NCI-H128 (cell line): ENCODE measurements around the gene AP5B1.

Experiments used
- DNase-seq: peaks from one replicate; lab custom pipeline; 2025; ENCODE audit not compliant: unreplicated experiment; lab: John Stamatoyannopoulos, UW

The AP5B1 gene

GRCh38 chr11:65786008-65786785 lies 5.4 kb upstream of the AP5B1 start:
- DNase-seq: no peak

DNA sequence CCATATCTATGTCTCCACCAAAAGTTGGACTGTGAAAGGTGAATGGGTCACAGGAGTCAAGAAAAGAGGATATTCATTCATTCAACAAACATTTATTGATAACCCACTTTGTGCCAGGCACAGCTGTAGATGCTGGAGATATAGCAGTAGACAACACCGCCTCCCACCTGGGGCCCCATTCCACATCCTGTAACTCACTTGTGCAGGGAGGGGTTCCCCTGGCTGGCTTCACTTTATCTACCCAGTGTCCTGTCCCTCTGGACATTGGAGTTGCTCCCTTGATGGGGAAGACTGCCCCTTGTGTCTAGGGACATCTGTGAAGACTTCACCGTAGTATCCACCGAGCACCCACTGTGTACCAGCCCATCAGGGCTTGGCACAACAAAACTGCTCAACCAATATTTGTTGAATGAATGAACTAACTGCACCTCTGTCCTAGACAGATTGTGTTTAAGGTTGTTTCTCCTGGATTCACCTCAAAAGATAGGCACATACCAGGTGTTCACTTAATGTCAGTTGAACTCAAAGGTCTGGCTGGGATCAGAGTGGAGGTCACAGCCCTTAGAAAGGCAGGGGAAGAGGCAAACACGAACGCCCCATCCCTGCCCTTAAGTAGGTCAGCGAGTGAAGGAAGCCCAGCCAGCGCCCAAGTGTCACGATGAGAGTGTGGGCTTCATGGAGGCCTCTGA lies 4.7 kb upstream of the AP5B1 start:
- DNase-seq: no peak

GRCh38 chr11:65782816-65783228 lies 2.0 kb upstream of the AP5B1 start:
- DNase-seq: no peak

GRCh38 chr11:65781962-65782815 lies 1.4 kb upstream of the AP5B1 start:
- no peak for DNase-seq

GRCh38 chr11:65781152-65781961 lies 581 bp upstream of the AP5B1 start:
- no peak for DNase-seq

DNA sequence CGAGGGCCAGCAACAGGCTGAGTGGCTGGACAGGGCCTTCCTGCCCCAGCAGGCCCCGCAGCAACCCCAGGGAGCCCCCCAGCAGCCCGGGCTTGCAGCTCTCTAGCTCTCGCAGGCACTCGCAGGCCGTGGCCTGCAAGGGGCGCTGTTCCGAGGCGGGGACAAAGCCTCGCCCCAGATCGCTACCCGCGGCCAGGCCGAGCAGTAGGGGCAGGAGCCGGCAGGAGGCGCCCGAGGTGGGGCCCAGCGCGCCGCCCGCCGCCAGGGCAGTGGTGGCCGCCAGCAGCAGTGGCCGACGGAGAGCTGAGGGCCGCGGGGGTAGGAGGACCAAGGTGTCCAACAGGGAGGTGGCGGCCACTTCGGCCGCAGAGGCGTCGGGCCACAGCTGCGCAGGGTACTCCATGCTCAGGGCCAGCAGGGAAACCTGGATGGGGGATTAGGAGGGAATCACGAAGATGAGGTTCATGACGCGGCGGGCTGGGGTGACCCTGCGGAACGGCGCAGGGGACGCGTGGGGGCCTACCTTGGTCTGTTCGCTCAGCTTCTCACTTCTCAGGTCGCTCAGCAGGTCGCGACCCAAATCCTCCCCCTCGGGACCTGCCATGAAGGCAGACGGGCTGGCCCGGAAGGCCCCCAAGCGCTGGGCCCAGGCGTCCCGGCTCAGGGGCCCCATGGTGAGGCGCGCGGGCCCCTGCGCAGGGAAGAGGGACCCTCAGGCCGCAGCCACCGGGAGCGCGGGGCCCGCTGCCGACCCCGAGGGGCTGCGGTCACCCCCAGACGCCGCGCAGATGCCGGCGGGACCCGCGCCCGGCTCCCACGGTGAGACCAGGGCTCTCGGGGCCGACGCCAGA lies 632 bp downstream of the AP5B1 start:
- no peak for DNase-seq

DNA sequence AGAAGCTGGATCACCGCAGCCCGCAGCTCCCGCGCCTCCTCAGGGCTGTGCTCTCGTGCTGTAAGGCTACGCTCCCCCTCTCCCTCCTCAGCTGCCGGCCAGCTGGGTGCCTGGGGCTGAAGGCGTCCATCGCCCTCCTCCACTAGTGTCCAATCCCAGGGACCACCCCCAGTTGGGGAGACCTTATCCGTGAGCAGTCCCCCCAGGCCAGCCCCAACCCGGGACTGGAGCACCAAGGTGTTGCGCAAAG lies 1.2 kb downstream of the AP5B1 start:
- no peak for DNase-seq

- DNase-seq: no peak
These were observed 1.7 kb downstream of the AP5B1 start for GRCh38 chr11:65778901-65779668.

DNA sequence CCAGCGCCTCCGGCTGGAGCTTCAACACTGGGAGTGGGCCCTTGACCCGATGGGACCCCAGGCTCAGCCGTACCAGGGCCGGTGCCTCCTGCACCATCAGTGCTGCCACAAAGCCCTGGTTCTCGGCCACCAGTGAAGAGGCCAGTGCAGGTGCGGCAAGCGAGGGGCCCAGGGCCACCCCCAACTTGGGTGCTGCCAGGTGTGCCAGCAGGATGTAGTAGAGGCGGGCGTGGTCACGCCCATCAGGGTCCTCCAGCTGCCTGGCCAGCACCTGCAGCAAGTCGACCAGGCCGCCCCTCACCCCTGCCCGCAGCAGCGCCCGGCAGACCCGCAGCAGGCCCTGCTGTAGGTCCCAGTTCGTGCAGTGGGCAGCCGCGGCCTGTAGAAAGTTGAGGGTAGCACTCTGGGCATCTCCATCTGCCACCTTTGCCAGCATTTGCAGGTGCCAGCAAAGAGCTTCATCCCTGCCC lies 2.3 kb downstream of the AP5B1 start:
- no peak for DNase-seq

DNA sequence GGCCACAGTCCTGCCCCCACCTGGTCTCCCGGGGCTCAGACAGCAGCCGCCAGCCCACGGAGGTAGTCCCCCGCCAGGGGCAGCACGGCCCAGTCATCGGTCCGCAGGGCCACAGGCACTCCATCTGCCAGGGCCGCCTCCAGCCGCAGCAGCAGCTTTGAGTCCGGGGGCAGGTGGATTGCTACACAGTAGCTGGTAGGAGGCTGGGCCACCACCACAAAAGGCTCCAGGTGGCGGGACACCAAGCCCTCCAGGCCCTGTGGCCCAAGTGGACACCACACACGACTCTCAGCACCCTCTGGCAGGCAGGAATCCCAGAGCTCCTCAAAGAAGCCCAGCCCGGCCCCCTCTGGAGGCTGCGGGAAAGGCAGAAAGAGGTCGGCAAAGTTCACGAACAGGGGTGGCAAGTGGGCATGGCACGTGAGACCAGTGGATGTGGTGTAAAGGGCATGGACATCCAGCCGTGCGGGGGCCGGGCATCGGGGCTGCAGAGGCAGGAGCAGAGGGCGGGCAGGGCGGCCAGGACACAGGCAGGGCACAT lies 2.9 kb downstream of the AP5B1 start:
- no peak for DNase-seq

GRCh38 chr11:65777241-65777640 lies 3.5 kb downstream of the AP5B1 start:
- no peak for DNase-seq

DNA sequence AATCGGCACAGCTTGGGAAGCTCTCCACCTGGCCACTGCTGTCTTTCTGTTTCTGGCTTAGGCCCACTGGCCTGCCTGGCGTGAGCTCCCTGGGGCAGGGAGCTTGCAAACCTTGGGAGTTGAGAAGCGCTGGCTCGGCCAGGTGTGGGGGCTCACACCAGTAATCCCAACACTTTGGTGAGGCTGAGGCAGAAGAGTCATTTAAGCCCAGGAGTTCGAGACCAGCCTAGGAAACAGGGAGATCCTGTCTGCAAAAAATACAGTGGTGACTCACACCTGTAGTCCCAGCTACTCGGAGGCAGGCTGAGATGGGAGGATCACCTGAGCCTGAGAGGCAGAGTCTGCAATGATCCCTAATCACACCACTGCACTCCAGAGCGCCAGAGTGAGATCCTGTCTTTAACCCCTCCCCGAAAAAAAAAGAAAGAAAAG lies 4.0 kb downstream of the AP5B1 start:
- no peak for DNase-seq

DNA sequence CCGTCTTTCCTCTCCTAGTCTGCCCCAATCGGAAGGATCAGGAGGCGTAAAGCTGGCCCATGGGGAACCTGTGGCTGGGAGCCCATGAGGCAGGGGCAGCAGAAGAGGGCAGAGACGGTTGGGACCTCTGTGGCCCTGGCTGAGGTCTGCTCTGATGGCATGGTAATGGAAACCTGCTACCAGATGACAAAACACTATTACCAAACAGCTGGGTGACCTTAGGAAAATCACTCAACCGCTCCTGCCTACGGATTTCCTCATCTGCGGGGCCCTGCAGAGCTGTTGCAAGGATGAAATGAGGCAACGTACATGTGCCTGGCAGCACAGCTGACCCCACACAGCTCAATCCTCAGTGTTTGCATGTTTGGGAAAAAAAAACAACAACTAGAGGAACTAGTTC lies 4.6 kb downstream of the AP5B1 start:
- no peak for DNase-seq

DNA sequence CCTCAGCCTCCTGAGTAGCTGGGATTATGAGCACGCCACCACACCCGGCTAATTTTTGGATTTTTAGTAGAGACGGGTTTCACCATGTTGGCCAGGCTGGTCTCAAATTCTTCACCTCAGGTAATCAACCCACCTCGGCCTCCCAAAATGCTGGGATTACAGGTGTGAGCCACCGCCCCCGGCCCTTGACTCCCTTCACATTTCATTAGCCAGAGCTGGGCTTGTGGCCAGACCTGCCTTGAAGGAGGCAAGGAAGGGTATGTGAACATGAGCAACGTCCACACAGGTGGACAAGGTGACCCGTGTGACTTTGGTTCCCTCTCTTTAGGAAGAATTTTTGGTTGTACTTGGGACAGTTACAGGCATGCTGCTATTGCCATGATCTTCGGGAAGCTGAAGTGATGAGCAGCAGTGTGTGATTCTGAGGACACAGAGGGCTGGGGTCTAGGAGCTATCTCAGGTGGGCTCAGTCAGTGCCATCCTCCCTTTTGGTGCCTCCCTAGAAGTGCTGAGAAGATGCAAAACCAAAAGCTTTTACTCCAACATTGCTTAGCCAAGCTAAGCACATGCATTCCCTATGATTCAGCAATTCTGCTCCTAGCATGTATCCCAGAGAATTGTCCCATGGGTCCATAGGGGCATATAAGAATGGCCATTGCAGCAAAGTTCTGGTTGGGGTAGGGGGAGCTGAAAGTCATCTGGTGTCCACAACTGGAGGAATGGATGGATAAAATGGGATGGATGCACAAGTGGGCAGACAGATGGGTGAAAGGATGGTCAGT lies 6.1 kb downstream of the AP5B1 start:
- DNase-seq: no peak

- no peak for DNase-seq
These were observed 6.9 kb downstream of the AP5B1 start for GRCh38 chr11:65773784-65774411.

DNA sequence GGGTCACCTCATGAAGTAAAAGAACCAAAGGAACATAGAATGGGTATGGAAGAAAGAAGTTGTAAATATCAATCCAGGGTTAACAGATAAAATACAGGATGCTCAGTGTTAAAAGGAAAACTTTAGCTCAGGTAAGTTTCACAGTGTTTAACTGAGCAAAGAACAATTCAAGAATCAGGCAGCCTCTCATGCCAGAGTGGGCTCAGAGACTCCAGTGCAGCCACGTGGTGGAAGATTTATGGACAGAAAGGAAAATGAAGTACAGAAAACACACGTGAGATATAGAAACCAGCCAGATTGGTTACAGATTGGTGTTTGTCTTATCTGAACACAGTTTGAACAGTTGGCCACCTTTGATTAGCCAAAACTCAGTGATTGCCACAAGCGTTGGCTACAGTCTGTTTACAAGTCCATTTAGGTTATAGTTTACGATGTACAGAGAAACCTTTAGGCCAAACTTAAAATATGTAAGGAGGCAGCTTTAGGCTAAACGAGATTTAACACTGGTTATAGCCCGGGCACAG lies 9.1 kb downstream of the AP5B1 start:
- no peak for DNase-seq

DNA sequence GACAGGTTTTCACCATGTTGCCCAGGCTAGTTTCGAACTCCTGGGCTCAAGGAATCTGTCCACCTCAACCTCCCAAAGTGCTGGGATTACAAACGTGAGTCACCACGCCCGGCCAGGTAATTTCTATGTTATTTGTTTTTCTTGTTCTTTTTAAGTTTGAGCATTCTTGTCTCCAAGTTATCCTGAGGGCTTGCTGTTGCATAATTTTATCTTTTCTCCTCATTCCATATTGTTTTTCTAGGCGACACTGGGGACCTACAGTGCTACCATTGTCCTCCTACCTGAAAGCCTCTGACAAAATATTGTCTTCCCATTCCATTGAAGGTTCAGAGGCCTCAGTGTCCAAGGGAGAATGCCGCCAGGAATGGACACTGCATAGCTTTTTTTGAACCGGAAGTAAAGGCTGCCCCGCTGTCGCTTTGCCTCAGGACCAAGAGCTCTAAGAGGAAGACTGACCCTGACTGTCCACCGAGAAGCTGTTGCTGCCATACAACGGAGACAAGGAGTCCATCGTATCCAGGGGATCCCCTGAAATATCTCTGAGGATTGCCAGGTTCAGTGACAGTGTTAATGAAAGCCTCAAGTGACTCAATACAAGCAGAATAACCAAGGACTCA lies 9.7 kb downstream of the AP5B1 start:
- DNase-seq: no peak
